K562 (cell line): ENCODE data around the gene TFPI. TPM values are rescaled to one million over a fixed set of nuclear protein-coding genes. Genes with fewer than 3 reads are reported as not detected.

Experiments
- ATAC-seq: fragments of 200-7000 bp; cut with Tn5 transposase; 3 replicates; pipeline ENCODE4 v1.9.1; 2020; ENCODE audit warnings: moderate library complexity
- BruUV-seq: library from RNA; stranded (reverse); fragments of 400-500 nt; replicated peaks from 2 replicates; lab custom pipeline; 2021; lab: Mats Ljungman, UMichigan
- CTCF ChIA-PET: fragments of 300-600 bp; formaldehyde crosslinking; extraction: SDS; loops from one replicate; lab custom pipeline; 2021; ENCODE audit warnings: low intra/inter-chr PET ratio; lab: Yijun Ruan, JAX
- POLR2A ChIA-PET: fragments of 300-600, 350-650 bp; sonication (Branson Sonifier 250); formaldehyde crosslinking; extraction: SDS; loops from one replicate; lab custom pipeline; 2021; ENCODE audit warnings: antibody characterized with exemption, inconsistent platforms; lab: Yijun Ruan, JAX
- DNase-seq, 4 experiments: peaks; one replicate each; pipeline versions ENCODE4 v3.0.0 to v3.0.0-alpha.2; 2011 to 2018; ENCODE audit warnings: low spot score in 3 of 4, mixed read lengths in 3 of 4; ENCODE audit errors: extremely low read depth in 1 of 4
- FAIRE-seq: peaks from 2 replicates; lab custom pipeline; 2011; peaks lifted over from hg19 to GRCh38; lab: Jason Lieb, UNC
- H2AFZ ChIP-seq: 2 replicates; pipeline ENCODE4 v1.6.0; 2011; ENCODE audit warnings: low read depth, low read length, control low read depth, inconsistent platforms
- H3K27ac ChIP-seq: fragments of 200-600 bp; 3 replicates; pipeline ENCODE4 v1.8.0; 2011; ENCODE audit warnings: low read depth, mild to moderate bottlenecking, control low read depth, inconsistent platforms, low read length, moderate library complexity, mixed read lengths; ENCODE audit errors: extremely low read depth
- H3K27me3 ChIP-seq, 2 experiments: fragments of 300-600 bp in 1 of 2; 2 replicates in 1 of 2; 3 replicates in 1 of 2; pipeline versions ENCODE4 v1.6.0 to v1.8.0; 2011; ENCODE audit warnings: inconsistent platforms in 2 of 2, low read length in 2 of 2, mild to moderate bottlenecking in 1 of 2, mixed read lengths in 1 of 2, moderate library complexity in 1 of 2; ENCODE audit not compliant: control insufficient read depth in 2 of 2, insufficient read depth in 2 of 2
- H3K36me3 ChIP-seq: fragments of 300-600 bp; 3 replicates; pipeline ENCODE4 v1.8.0; 2011; ENCODE audit warnings: mild to moderate bottlenecking, low read length, inconsistent platforms; ENCODE audit not compliant: control insufficient read depth, insufficient read depth
- H3K4me1 ChIP-seq, 2 experiments: fragments of 200-600 bp in 1 of 2; replicated peaks in 1 of 2; 2 replicates in 1 of 2; 3 replicates in 1 of 2; pipeline versions ENCODE4 v1.5.1 to v1.8.0; 2011; ENCODE audit warnings: inconsistent platforms in 2 of 2, low read length in 2 of 2, mild to moderate bottlenecking in 1 of 2, mixed read lengths in 1 of 2, moderate library complexity in 1 of 2; ENCODE audit not compliant: control insufficient read depth in 2 of 2, insufficient read depth in 2 of 2
- H3K4me2 ChIP-seq: 2 replicates; pipeline ENCODE4 v1.6.1; 2011; ENCODE audit warnings: low read length, control low read depth, inconsistent platforms, mixed read lengths; ENCODE audit not compliant: insufficient read depth
- H3K4me3 ChIP-seq: fragments of 200-600 bp; sonication (generic), shearing (Covaris generic); 2 replicates; pipeline ENCODE4 v1.5.1; 2016; ENCODE audit warnings: control low read depth, inconsistent platforms
- H3K79me2 ChIP-seq: fragments of 200-600 bp; 3 replicates; pipeline ENCODE4 v1.8.0; 2011; ENCODE audit warnings: low read length, inconsistent platforms; ENCODE audit not compliant: control insufficient read depth, insufficient read depth
- H3K9ac ChIP-seq, 2 experiments: 2 replicates each; pipeline versions ENCODE4 v1.6.0 to v1.6.1; 2011; ENCODE audit warnings: low read depth in 2 of 2, low read length in 2 of 2, control low read depth in 1 of 2, inconsistent platforms in 1 of 2, mild to moderate bottlenecking in 1 of 2, mixed read lengths in 1 of 2; ENCODE audit not compliant: insufficient read depth in 1 of 2
- H3K9me1 ChIP-seq: one replicate; pipeline ENCODE4 v1.6.0; 2011; ENCODE audit warnings: inconsistent platforms, mild to moderate bottlenecking, low read length, moderate library complexity; ENCODE audit not compliant: control insufficient read depth, insufficient read depth
- H3K9me3 ChIP-seq: replicated peaks from 2 replicates; pipeline ENCODE4 v1.5.1; 2011; ENCODE audit warnings: low read depth, low read length, inconsistent platforms; ENCODE audit not compliant: control insufficient read depth, insufficient read depth
- H4K20me1 ChIP-seq: replicated peaks from 2 replicates; pipeline ENCODE4 v1.6.1; 2011; ENCODE audit warnings: low read length, inconsistent platforms, mixed read lengths; ENCODE audit not compliant: control insufficient read depth, insufficient read depth
- CBFA2T3 ChIP-seq: fragments of 450-650 bp; IDR thresholded peaks from 2 replicates; pipeline ENCODE4 v1.6.1; 2017
- EHMT2 ChIP-seq: fragments of 450-650 bp; IDR thresholded peaks from 2 replicates; pipeline ENCODE4 v1.6.1; 2018; ENCODE audit warnings: antibody characterized with exemption
- ZNF583 ChIP-seq: fragments of 250-450 bp; sonication (Bioruptor Pico); IDR thresholded peaks from 2 replicates; pipeline ENCODE4 v1.4.0; 2020
- WGBS: fragments of 100-300 bp; shearing (Covaris generic); methylation state at CpG from one replicate; pipeline ENCODE4 v1.1.6; 2016; ENCODE audit warnings: low coverage, mixed read lengths; ENCODE audit not compliant: insufficient coverage; ENCODE audit errors: missing lambda C conversion rate; 5-methylcytosine and 5-hydroxymethylcytosine counted together
- in situ Hi-C: fragments of 300-500 bp; cut with MboI; formaldehyde crosslinking; loops from 4 replicates; pipeline ENCODE4 v1.15.0; 2018; ENCODE audit warnings: inconsistent platforms, mixed read lengths
- intact Hi-C: fragments of 100-400 bp; cut with micrococcal nuclease; formaldehyde crosslinking; loops from 2 replicates; pipeline ENCODE4 v1.14.2; 2022
- polyA plus RNA-seq, 8 experiments: library from polyadenylated mRNA; depleted of rRNA in 4 of 8; stranded (reverse) in 5 of 8; unstranded in 3 of 8; fragments of >200 nt; fragmentation: Nextera tagmentation in 2 of 8; fragmentation: Illumina TruSeq in 1 of 8; extraction: Ambion mirVana in 2 of 8; extraction: Trizol in 1 of 8; gene quantifications; 2 replicates each; pipeline versions ENCODE4 v1.2.1 to v1.2.3, GENCODE V29; 2011 to 2014; ENCODE audit warnings: inconsistent platforms in 1 of 8, missing spikeins in 1 of 8
- total RNA-seq, 7 experiments: library from RNA; depleted of rRNA in 6 of 7; stranded (reverse); fragments of >200 nt in 6 of 7; fragmentation: Illumina TruSeq in 2 of 7; extraction: Trizol in 2 of 7; gene quantifications; 2 replicates each; pipeline versions ENCODE4 v1.2.1 to v1.2.3, GENCODE V29; 2011 to 2021; ENCODE audit warnings: low replicate concordance in 1 of 7
- TF ChIP-seq, protein P1 (sequence below): fragments of 250-450 bp; sonication (Bioruptor Pico); IDR thresholded peaks from 2 replicates; pipeline ENCODE4 v1.4.0; 2020; ENCODE audit warnings: mild to moderate bottlenecking, moderate library complexity, borderline replicate concordance
- TF ChIP-seq, protein P2 (sequence below): fragments of 250-450 bp; sonication (Bioruptor Pico); IDR thresholded peaks from 2 replicates; pipeline ENCODE4 v1.9.0; 2021; ENCODE audit warnings: mild to moderate bottlenecking
- TF ChIP-seq, protein P3 (sequence below): fragments of 250-450 bp; sonication (Bioruptor Pico); IDR thresholded peaks from 2 replicates; pipeline ENCODE4 v1.4.0; 2020

TFPI gene
- total and polyA plus RNA-seq, 9 of the 15 experiments (the other 6 are each of a cell fraction or from before 2014, with no cell fraction given), result 53.5 to 219 (median 100) TPM

DNA sequence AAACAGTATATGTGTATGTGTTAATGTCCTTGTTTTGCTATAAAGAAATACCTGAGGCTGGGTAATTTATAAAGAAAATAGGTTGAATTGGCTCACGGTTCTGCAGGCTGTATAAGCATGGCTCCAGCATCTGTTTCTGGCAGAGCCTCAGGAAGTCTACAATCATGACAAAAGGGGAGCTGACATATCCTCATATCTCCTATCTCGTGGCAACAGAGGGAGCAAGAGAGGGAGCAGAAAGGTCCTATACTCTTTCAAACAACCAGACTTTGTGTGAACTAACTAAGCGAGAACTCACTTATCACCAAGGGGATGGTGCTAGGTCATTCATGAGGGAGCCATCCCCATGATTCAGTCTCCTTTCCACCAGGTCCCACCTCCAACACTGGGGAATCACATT is 119.2 kb downstream of the TFPI start:
- Histone ChIP-seq H3K9me3 (no peaks in the 10 kb centered on the region), H3K4me3 (no peak overlapping the region), H3K27me3 (no peaks in the 10 kb centered on the region), H3K9me1 (no peaks in the 10 kb centered on the region), H3K36me3 (no peaks in the 10 kb centered on the region), H4K20me1 (no peaks in the 10 kb centered on the region), H3K4me2 (no peak overlapping the region), H3K27ac (no peak overlapping the region), H3K79me2 (no peaks in the 10 kb centered on the region), H2AFZ (no peak overlapping the region), H3K4me1 (no peaks in the 10 kb centered on the region), H3K9ac (no peak overlapping the region)
- ATAC-seq, result peak; percentile 74
- intact Hi-C loops, result no loop called here
- TF ChIP-seq, protein P1, sequence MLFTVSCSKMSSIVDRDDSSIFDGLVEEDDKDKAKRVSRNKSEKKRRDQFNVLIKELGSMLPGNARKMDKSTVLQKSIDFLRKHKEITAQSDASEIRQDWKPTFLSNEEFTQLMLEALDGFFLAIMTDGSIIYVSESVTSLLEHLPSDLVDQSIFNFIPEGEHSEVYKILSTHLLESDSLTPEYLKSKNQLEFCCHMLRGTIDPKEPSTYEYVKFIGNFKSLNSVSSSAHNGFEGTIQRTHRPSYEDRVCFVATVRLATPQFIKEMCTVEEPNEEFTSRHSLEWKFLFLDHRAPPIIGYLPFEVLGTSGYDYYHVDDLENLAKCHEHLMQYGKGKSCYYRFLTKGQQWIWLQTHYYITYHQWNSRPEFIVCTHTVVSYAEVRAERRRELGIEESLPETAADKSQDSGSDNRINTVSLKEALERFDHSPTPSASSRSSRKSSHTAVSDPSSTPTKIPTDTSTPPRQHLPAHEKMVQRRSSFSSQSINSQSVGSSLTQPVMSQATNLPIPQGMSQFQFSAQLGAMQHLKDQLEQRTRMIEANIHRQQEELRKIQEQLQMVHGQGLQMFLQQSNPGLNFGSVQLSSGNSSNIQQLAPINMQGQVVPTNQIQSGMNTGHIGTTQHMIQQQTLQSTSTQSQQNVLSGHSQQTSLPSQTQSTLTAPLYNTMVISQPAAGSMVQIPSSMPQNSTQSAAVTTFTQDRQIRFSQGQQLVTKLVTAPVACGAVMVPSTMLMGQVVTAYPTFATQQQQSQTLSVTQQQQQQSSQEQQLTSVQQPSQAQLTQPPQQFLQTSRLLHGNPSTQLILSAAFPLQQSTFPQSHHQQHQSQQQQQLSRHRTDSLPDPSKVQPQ (CRISPR knock-in tag), result no peak
- TF ChIP-seq EHMT2 (no peak), CBFA2T3 (peak; percentile 35; the same call in 1 of the 2 replicates), ZNF583 (no peak)
- TF ChIP-seq, protein P2, sequence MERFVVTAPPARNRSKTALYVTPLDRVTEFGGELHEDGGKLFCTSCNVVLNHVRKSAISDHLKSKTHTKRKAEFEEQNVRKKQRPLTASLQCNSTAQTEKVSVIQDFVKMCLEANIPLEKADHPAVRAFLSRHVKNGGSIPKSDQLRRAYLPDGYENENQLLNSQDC (CRISPR knock-in tag), result no peak
- TF ChIP-seq, protein P3, sequence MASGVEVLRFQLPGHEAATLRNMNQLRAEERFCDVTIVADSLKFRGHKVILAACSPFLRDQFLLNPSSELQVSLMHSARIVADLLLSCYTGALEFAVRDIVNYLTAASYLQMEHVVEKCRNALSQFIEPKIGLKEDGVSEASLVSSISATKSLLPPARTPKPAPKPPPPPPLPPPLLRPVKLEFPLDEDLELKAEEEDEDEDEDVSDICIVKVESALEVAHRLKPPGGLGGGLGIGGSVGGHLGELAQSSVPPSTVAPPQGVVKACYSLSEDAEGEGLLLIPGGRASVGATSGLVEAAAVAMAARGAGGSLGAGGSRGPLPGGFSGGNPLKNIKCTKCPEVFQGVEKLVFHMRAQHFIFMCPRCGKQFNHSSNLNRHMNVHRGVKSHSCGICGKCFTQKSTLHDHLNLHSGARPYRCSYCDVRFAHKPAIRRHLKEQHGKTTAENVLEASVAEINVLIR (CRISPR knock-in tag), result no peak
- FAIRE-seq, result no peak
- in situ Hi-C loops, result loop anchor here (25.0 kb wide), 1 partner anchor 548 kb away; no protein-coding TSS in a partner anchor
- DNase-seq, result peak in 1 of 4 experiments; percentile 33
- POLR2A ChIA-PET, result no interaction called here
- WGBS, result 3% methylated on average over 3 of the region's 3 CpGs
- CTCF ChIA-PET, result no interaction called here
- BruUV-seq, result no TSS peak
